ENCODE measurements around the gene FEZF1. TPM values are rescaled to one million over a fixed set of nuclear protein-coding genes. Genes with fewer than 3 reads are reported as not detected.

The FEZF1 gene
- total and polyA plus RNA-seq, 2 of the 4 experiments (the other 2 are of a cell fraction): not detected

GRCh38 chr7:122261442-122261841 lies 43.1 kb downstream of the FEZF1 start:
- no peak overlapping the region for H3K9ac ChIP-seq (ENCODE audit: low read depth, low read length)
- H2BK20ac ChIP-seq (ENCODE audit: low read depth, low read length): no peak overlapping the region
- H3K9me1 ChIP-seq (ENCODE audit: insufficient read depth, low read length): no peaks in the 10 kb centered on the region
- no peaks in the 10 kb centered on the region for H3K79me1 ChIP-seq (ENCODE audit: low read depth in 1 of 2, low read length in 2 of 2)
- intact Hi-C loops (cut with micrococcal nuclease) (no loop called here), in situ Hi-C loops (cut with MboI; ENCODE audit: low sequenced_read_pairs) (no loop called here), dilution Hi-C loops (cut with HindIII; ENCODE audit: low sequenced_read_pairs, unreplicated experiment) (no loop called here)
- no peak overlapping the region for H2BK15ac ChIP-seq (ENCODE audit: low read depth, low read length)
- ChIA-PET POLR2A (ENCODE audit: unreplicated experiment) (no interaction called here), CTCF (no interaction called here)
- WGBS, 2 experiments (ENCODE audit: extremely low coverage in 2 of 2, insufficient read length in 1 of 2): 32 to 100% methylated on average over 1 to 4 of the region's 4 CpGs
- no peak overlapping the region for H3K27ac ChIP-seq (ENCODE audit: insufficient read depth, low read length)
- H3K4me2 ChIP-seq (ENCODE audit: low read depth, low read length): no peak overlapping the region
- H4K91ac ChIP-seq (ENCODE audit: insufficient read depth, low read depth, low read length): no peak overlapping the region
- BruUV-seq (replicated peaks): no TSS peak
- no peak overlapping the region for H4K8ac ChIP-seq (ENCODE audit: low read depth in 2 of 2, low read length in 2 of 2)
- H2BK120ac ChIP-seq (ENCODE audit: low read depth, low read length): no peak overlapping the region
- no peak for DNase-seq
- H3K9me3 ChIP-seq (ENCODE audit: control insufficient read depth, insufficient read depth, low read length): no peaks in the 10 kb centered on the region
- ATAC-seq (ENCODE audit: low read depth): no peak
- H2BK5ac ChIP-seq (ENCODE audit: low read depth, low read length, poor library complexity, severe bottlenecking): no peak overlapping the region
- H2AFZ ChIP-seq (replicated peaks; ENCODE audit: low read length, poor library complexity): no peak overlapping the region
- no peak overlapping the region for H3K4ac ChIP-seq (ENCODE audit: low read depth, low read length)
- H3K56ac ChIP-seq (ENCODE audit: extremely low read depth, insufficient read depth, low read length): no peak overlapping the region
- H2AK5ac ChIP-seq (ENCODE audit: low read depth, low read length): no peak overlapping the region
- H4K20me1 ChIP-seq (ENCODE audit: insufficient read depth, low read length): no peaks in the 10 kb centered on the region
- H3K4me1 ChIP-seq (ENCODE audit: control insufficient read depth, insufficient read depth, low read length): no peaks in the 10 kb centered on the region
- no peaks in the 10 kb centered on the region for H3K36me3 ChIP-seq (ENCODE audit: control insufficient read depth, insufficient read depth, low read length)
- no peak overlapping the region for H3K4me3 ChIP-seq (ENCODE audit: insufficient read depth, low read depth, low read length)
- H4K5ac ChIP-seq (ENCODE audit: low read depth, low read length): no peak overlapping the region
- no peak overlapping the region for H3K18ac ChIP-seq (ENCODE audit: low read depth, low read length)
- H2AK9ac ChIP-seq (replicated peaks; ENCODE audit: low read depth, low read length, poor library complexity): no peak overlapping the region
- no peak overlapping the region for H3K23ac ChIP-seq (ENCODE audit: low read depth, low read length)
- TF ChIP-seq FOS (IDR thresholded peaks at IDR 0.05; ENCODE audit: low read depth, low read length) (no peak), RCOR1 (IDR thresholded peaks at IDR 0.05; ENCODE audit: insufficient replicate concordance, low read length) (no peak), SMC3 (IDR thresholded peaks at IDR 0.05; ENCODE audit: low read depth, low read length) (no peak), MAZ (IDR thresholded peaks at IDR 0.05; ENCODE audit: borderline replicate concordance, low read depth, low read length) (no peak), CTCF (conservative IDR thresholded peaks at IDR 0.05; ENCODE audit: low read depth, low read length) (no peak), RFX5 (IDR thresholded peaks at IDR 0.05; ENCODE audit: low read depth, low read length) (no peak), RAD21 (IDR thresholded peaks at IDR 0.05; ENCODE audit: low read length) (no peak)
- no peak overlapping the region for H3K14ac ChIP-seq (replicated peaks; ENCODE audit: low read depth, low read length)
- H3K27me3 ChIP-seq (ENCODE audit: control insufficient read depth, insufficient read depth, low read length): no peaks in the 10 kb centered on the region

Data from IMR-90 (cell line).